ENCODE results near the gene TRMT5.
A peak's percentile ranks its signal among the peaks of the same experiment; 100 is the strongest.

Gene TRMT5, protein sequence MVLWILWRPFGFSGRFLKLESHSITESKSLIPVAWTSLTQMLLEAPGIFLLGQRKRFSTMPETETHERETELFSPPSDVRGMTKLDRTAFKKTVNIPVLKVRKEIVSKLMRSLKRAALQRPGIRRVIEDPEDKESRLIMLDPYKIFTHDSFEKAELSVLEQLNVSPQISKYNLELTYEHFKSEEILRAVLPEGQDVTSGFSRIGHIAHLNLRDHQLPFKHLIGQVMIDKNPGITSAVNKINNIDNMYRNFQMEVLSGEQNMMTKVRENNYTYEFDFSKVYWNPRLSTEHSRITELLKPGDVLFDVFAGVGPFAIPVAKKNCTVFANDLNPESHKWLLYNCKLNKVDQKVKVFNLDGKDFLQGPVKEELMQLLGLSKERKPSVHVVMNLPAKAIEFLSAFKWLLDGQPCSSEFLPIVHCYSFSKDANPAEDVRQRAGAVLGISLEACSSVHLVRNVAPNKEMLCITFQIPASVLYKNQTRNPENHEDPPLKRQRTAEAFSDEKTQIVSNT

DNA sequence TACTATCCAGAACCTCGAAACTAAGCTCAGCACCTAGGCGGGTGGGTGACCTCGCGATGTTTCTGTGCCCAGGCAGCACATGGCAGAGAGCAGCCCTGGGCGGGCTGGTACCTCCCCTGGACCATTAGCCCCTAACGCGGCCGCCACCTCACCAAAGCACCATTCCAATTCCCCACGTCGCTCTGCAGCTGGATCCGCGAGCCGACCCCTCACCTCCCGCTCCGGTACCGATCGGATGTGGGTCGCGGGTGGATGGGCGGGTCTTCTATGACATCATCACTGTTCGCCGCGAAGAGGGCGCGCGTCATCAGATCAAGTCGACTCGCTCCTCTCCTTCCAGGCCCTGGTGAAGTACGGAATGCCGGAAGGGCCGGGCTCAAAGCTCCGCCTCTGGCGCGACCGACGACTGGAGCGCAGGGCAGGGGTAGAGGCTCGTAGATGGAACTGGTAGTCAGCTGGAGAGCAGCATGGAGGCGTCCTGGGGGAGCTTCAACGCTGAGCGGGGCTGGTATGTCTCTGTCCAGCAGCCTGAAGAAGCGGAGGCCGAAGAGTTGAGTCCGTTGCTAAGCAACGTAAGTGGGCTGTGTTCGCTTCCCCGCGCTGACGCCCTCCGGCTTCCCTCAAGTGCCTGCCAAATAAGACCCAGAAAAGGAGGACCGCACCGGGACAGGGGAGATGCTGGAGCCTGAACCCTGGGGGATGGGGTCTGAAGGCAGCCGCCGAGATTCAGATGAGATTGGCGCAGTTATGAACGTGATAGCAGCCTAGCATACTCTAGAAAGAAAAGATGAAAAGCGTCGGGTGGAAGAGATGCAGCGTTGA is at the start of gene TRMT5, which contains the start of gene SLC38A6:
TSS of gene TRMT5 (minus strand) at position 269 of the 822 bp plus-strand sequence. CDS start at position 163, 106 bp downstream.
TSS of gene SLC38A6 (plus strand) at position 435 of the 822 bp plus-strand sequence. CDS start at position 468, 33 bp downstream.
- DNase-seq: peak; percentile 94

DNA sequence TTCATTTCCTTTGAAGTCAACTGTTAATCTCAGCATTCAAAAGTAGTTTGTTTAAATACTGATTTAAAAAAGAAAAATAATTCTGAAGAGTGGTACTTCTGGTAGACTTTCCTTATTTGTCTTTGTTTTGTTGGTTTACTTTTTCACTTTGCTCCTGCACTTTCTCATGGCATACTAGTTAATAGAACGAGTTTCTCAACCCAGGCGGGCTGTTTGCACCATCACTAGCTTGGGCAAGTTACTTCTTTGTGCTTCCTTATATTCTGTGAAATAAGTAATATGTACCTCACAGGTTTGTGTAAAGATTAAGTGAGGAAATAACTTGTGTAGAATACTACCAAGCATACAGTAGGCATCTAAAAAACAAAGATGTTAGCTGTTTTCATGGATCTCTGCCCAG is 45.6 kb upstream of the TRMT5 start:
- DNase-seq: no peak

DNA sequence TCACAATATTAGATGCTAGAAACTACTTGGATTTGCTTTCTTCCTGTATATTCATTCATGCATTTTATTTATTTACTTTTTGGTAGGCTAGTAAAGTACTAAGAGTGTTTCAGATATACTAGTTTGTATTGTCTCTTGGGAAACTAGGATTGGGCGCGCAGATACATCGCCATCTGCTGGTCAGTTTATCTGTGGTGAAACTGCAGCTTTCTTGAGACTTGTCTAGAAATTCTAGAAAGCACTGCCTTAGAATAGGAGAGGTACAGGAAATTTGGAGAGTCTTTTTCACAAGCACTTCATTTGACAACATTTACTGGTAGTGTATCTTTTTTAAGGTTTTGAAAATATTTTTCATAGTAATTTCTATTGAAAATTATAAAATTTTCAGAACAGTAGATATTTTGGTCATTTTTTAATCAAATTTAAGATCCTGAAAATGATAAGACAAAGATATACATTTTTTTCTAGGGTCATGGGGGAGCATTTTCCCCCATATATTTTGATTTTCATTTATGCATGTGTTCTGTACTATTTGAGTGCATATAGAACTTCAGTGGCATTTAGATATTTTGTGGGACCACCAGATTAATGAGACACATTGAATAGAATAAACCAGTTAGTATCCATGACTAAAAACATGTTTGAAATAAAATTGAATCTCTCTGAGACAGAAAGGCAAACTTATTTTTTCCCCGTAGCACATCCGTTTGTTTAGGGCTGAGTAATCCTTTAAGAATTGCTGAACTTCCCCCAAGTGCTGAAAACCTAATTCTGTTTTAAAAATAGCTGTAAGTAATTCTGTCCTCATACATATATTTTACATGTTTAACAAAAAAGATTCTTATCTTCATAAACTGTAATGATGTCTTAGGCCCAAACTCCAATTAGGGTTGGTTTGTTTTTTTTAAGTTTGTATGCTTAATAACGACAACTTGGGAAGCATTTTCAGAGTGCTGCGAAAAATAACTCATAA is 44.7 kb upstream of the TRMT5 start:
- peak; percentile 66 for DNase-seq

DNA sequence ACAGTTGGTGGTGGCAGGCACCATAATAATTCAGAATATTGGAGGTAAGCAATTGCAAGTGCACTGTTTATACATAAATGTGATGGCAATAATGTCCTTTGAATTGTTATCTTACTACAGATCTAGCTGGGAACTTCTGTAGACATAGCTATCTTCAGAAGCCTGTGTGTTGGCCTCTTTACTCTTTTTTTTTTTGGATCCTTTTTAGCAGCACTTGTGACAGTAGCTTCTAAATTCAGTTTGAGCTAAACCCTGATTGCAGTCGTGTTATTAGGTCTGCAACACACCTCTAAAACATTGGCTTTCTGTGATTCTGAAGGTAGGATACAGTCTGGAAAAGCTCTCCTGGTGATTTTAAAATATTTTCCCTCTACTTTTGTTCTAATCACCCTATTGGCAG is 38.7 kb upstream of the TRMT5 start:
- no peak for DNase-seq

DNA sequence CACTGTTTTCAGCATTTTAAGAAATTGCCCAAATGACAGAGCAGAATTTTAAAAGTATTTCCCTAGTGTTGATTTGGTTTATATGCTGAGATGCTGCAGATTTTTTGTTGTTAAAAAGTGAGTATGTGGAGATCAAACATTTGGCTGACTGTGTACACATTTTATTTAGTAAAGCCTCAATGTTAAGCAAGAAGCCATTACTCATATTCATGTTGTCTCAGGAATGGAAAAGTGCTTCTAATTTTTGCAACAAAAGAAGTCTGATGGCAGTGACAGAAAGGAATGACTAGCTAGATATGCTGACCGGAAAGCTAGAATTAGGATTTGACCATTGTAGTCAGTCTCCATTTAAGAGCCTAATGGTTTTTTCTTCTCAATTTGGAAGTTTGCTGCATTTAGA is 22.7 kb upstream of the TRMT5 start:
- DNase-seq: no peak

DNA sequence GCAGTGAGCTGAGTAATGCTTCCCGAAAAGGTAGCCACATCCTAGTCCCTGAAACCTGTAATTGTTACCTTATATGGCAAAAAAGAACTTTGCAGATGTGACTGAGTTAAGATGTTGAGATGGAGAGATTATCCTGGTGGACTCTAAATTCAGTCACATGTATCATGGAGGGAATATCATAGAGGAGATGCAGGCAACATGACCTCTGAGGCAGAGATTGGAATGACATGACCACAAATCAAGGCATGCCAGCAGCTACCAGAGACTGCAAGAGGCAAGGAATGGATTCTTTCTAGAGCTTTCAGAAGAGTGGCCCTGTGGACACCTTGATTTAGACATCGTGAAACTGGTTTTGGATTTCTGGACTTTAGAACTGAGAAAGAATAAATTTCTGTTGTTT is 18.7 kb upstream of the TRMT5 start:
- DNase-seq: no peak

DNA sequence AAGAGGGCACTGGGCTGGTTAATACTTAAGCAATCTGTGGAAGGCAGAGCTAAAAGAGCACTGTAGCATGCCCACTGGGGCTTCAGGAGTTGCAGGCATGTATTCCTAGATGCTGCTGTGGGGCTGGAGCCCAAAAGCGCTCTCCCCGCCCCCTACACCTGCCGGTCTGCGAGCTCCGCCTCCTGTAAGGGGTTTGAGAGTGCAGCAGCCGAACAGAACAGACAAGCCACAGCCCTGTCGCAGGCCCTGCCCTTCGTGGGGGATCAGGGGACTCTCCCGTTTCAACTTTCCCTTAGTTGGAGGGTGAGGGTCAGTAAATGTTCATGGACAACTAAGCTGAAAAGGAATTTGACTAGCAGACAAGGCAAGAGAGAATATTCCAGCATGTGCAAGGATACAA is 17.7 kb upstream of the TRMT5 start:
- no peak for DNase-seq

DNA sequence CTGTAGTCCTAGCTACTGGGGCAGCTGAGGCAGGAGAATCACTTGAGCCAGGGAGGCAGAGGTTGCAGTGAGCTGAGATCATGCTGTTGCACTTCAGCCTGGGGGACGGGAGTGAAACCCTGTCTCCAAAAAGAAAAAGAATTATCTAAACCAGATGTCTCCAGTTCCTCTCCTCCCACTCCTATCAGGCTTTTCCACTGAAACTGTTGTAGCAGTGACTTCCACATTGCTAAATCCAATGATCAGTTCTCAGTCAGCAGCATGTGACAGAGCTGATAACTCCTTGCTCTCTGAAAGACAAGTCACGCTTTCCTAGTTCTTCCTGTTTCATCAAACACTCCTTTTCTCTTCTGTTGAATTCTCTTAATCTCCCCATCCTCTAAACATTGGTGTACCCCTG is 8.7 kb upstream of the TRMT5 start:
- DNase-seq: no peak

DNA sequence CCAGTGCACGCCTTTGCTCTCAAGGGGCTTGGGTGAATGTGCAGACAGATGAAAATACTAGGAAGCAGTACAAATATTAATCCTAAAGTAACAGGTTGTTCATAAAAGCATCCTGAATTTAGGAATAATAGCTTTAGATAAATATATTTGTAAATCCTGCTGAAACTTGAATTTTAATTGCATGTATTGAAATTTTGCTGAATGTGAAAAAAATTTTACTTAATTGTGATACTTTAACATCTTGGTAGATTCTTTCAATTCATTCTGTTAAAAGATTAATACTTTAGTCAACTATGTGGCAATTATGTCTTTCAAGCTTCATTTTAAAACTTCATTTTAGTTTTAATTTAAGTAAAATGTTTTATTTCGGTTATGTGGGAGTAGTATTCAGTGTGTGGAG is 5.6 kb upstream of the TRMT5 start:
- DNase-seq: no peak

DNA sequence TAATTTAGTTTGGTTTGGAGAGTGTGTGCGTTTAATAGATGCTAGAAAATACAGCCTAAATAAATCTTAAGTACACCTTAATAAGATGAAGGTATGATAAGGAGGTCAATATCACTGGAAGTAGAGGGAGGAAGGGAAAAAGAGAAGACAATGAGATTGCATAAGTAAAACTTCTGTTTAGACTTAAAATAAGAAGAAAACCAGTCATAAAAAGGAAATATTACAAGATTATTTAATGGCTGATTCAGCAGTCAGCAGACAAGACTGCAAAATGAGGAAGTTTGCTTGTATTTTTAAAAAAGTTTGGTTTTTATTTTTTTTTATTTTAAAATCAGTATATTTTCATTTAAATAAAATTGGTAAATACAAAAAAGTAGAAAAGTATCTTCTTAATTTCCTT is 3.3 kb upstream of the TRMT5 start:
- DNase-seq: no peak

DNA sequence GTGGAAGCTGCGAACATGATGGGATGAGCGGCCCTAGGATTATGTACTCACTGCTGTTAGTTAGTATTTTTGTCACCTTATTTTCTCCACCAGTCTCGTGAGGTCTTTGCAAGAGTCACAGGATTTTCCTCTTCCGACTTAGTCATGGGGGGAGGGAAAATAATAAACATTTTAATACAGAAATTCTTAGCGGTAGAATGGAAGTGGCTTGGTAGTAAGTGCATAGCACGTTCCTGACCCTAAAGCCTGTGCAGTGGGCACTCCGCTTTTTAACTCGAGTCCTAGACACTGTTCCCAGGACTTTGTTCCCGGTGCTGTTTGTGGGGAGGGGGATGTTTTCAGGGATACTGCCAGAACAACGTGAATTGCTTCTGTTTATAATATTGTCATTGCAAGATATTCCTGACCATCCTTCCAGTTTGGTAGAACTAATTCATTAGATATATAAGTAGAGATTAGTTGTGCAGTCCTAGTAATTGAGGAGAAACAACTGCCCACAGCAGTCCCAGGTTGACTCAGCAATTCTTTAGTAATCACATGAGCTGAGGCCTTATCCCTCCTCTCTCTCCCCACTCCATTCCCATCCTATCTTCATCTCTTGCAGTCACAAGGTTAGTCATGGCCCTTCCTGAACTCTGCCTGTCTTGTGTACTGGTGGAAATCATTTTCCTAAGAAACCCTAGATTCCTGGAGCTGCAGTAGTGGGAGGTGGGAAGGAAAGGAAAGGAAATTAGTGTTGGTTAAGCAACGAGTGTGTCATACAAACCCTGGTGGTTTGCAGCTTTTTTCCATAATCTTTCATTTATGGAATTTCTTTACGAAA is 965 bp upstream of the TRMT5 start:
- DNase-seq: no peak

DNA sequence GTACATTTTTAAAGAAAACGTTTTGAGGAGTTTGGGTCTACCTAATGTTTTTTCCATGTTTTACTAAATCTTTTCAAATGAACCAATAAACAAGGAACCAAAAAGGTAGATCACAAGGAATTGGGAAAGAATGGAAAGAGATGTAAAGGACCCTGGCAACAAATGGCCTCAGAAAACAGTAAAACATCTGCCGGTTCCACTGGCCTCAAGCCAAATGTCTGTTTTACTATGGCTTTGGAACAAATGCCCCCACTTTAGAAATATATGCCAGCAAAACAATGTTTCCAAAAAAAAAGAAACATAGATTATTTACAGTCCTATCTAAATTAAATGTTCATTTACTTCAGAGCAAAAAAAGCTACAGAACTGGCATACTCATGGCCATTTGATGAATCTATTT is 3.0 kb downstream of the TRMT5 start:
- DNase-seq: no peak

DNA sequence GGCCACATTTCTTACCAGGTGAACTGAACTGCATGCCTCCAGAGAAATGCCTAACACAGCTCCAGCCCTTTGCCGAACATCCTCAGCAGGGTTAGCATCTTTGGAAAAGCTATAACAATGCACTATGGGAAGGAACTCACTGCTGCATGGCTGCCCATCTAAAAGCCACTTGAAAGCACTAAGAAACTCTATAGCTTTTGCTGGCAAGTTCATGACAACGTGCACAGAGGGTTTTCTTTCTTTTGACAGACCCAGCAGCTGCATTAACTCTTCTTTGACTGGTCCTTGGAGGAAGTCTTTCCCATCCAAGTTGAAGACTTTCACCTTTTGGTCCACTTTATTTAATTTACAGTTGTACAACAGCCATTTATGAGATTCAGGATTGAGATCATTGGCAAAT is 5.3 kb downstream of the TRMT5 start:
- DNase-seq: no peak

DNA sequence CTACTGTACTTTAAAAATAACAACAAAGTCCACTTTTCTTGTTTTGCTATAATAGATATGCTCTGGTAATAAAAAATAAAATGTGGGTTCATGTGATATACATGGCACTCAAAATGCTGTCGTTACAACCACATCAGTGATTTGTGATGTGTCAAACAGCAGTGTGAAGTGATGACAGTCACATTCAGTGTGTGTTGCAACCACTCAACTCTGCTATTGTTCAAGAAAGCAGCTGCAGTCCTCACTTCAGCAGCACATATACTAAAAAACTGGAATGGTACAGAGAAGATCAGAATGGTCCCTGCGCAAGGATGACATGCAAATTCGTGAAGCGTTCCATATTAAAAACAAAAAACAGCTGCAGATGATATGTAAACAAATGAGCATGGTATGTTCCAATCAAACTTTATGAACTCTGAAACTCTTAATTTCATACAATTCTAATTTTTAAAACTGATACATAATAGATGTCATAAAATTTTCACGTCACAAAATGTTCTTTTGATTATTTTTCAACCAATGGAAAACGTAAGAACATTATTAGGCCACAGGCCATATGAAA is 6.7 kb downstream of the TRMT5 start:
- no peak for DNase-seq

DNA sequence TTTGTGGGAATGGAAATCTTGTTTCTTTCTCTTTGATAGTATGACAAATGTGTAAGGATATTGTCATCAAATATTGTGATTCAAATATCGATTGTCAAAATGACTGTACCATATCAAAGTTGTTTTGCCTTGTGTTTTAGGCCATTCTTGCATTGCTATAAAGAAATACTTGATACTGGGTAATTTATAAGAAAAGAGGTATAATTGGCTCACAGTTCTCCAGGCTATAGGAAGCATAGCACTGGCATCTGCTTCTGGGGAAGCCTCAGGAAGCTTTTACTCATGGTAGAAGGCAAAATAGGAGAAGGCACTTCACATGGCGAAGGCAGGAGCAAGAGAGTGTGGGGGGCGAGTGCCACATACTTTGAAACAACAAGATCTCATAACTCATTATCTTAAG is 7.8 kb downstream of the TRMT5 start:
- DNase-seq: no peak

DNA sequence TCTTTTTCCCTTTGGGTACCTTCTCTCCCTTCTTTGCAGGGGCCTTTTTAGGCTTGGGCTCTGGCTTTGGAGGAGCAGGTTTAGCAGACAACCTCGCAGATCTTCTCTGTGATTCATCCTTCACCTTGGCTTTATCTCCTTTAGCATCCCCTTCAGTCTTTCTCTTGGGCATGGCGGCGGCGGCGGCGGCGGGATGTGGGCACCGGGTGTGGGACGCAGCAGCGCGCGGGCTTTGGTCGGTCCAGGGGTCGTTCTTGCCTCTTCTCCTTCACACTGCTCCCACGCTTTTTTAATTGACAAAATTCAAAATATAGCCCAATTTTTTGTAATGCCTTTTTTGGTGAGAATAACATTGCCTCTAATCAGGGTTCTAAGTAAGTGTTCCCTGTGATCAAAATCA is 8.6 kb downstream of the TRMT5 start:
- no peak for DNase-seq

DNA sequence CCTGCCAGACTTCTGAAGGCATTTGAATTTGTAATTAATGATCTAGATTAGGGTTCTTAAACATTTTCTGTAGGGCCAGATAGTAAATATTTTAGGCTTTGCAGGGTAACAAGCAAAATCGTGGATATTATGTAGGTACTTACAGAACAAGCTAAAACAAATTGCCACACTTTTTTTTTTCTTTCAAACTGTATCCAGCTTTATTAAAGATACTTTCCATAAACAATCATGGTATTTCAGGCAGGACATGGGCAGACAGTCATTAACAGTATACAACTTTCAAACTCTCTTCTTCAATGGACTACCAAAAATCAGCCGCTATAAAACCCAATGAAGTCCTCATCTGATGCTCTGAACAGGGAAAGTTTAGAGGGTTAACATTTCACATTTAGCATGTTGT is 9.6 kb downstream of the TRMT5 start:
- DNase-seq: no peak

DNA sequence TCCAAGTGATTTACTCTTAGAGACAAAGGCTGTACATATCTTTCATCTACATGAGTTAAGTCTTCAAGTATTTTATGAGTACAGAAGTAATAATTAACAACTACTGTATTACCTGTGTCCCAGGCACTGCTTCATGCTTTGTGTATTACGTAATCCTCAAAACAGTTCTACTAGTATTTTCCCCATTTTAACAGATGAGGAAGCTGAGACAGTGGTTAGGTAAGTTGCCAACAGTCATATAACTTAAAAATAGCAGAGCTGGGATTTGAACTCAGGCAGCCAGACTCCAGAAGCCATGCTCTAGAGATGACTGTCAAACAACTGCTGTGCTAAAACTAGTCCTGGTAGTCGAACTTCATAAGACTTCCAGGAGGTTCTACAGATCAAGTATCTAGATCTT is 10.7 kb downstream of the TRMT5 start:
- DNase-seq: no peak

DNA sequence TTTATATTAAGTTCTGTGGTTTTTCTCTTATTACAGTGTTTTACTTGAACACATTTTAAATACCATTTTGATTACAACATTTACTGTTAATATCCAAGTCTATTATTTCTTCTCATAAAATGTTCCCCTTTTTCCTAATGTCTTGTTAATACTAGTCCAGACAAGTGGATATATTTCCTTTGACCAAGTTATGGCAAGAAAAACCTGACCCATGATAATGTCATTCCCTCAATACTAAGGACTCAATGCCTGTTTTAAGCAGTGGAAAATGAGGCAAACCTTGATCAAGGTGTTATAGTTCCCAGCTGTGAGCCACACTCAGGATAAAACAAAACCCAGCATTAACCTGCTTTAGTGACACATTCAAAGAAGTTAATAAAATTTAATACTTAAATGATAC is 12.2 kb downstream of the TRMT5 start:
- no peak for DNase-seq

DNA sequence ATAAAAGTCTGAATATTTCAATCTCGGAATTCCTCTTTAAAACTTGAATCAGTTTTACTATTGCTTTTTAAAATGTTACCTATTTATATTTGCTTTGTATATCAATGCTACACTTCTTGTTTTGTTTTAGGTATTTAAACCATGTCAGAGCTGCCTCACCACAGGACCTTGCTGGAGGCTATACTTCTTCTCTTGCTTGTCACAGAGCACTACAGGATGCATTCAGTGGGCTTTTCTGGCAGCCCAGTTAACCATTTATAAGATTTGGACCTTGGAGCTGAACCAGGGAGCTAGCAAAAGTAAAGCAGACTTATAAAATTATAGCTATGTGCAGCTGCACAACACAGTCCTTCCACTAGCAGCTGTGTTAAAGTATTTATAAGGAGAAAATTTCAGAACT is 12.8 kb downstream of the TRMT5 start:
- DNase-seq: no peak

DNA sequence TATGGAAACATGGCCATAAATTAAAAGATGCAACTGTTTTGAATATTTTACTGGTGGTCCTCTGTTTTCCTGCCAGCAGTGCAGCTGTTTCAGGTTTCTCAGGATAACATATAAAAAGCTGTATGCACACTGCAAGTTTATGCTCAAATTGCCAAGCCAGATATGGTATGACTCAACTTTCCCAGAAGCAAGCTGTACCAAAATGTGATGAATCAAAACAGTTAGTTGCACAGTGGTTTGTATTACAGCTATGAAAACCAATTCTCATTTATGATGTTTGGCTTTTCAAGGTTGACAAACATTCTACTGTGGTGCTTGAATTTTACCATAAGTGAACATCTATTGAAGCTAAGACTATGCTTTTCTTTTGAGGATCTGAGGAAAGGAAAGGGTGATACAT is 15.5 kb downstream of the TRMT5 start:
- no peak for DNase-seq

DNA sequence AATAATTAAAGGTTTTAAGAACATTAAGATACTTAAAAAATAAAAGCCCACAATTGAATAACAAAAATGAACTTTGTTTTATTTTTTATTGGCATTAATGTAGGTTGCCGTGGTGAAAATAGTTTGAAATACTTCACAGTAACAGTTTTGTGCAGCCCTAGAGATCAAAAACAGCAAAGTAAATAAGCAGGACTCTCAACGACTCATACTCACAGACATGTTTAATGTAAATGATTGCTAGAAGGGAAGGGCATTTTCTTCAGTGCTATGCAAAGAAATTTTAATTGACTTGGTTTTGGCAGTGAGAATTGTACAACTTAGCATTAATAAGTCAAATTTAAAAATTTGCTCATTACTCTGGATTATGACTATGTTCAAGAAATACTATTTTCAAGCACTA is 16.0 kb downstream of the TRMT5 start:
- DNase-seq: no peak

All from CD4-positive, alpha-beta T cell treated with Interleukin-17A for 1 hour (primary cell).